SIG-M5 treated with dmso at 0.1 percent for 504 hours (cell line): ENCODE data around the gene SNX9.

Experiments
- DNase-seq: peaks from one replicate; lab custom pipeline; 2025; ENCODE audit not compliant: unreplicated experiment; lab: John Stamatoyannopoulos, UW

The SNX9 gene

DNA sequence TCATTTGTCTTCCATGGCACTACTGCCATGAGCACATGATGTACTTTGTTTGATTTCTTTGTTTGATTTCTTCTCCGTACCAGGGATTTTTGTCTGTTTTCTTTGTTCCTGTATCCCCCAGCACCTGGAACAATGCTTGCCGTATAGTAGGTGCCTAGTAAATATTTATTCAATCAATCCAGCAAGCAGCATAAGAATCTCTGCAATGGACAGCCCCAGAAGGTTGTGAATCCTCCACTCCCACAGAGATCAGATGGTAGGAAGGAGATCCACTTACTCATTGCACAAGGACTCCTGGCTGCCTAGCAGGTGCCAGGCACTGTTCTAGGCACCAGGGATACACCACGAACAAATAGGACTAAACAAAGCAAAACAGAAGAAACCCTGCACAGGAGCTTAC lies 151.9 kb downstream of the SNX9 start:
- no peak for DNase-seq

- no peak for DNase-seq
These were observed 152.4 kb downstream of the SNX9 start for GRCh38 chr6:157975456-157975855.

GRCh38 chr6:157976345-157977175 lies 153.5 kb downstream of the SNX9 start:
- no peak for DNase-seq

- DNase-seq, result no peak
These were observed 154.2 kb downstream of the SNX9 start for GRCh38 chr6:157977176-157977804.

DNA sequence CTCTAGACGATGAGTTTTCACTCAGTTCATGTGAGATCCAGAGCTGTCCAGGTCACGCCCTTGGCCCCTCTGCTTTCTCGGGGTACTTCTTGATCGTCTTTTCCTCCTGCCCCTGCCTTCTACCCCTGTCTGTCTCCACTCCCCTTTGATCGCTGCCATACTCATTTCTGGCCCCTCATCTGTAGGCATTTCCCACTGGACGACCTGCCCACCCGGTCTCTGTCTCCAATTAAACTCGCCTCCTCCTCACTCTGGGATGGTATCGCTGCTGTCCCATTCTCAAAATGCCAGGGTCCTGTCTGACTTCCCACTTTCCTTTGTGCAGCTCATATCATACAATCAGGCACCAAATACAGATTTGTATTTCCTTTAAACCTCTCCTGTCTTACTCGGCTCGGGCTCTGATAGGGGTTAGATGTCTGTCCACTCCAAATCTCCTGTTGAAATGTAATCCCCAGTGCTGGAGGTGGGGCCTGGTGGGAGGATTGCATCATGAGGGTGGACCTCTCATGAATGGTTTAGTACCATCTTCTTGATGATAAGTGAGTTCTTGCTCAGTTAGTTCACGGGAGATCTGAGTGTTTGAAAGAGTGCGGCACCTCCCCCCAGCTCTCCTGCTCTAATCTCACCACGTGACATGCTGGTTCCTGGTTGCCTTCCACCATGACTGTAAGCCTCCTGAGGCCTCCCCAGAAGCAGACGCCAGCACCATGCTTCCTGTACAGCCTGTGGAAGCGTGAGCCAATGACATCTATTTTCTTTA lies 155.2 kb downstream of the SNX9 start:
- no peak for DNase-seq

- DNase-seq, result peak; percentile 31
These were observed 157.5 kb downstream of the SNX9 start for GRCh38 chr6:157980288-157981131.

- DNase-seq, result no peak
These were observed 158.0 kb downstream of the SNX9 start for GRCh38 chr6:157981132-157981394.

GRCh38 chr6:157981395-157982101 lies 158.5 kb downstream of the SNX9 start, which contains the start of gene SYNJ2:
SYNJ2 (plus strand) TSS chr6:157981863; CDS start chr6:157981962, 99 bp downstream.
- peak; percentile 51 for DNase-seq

DNA sequence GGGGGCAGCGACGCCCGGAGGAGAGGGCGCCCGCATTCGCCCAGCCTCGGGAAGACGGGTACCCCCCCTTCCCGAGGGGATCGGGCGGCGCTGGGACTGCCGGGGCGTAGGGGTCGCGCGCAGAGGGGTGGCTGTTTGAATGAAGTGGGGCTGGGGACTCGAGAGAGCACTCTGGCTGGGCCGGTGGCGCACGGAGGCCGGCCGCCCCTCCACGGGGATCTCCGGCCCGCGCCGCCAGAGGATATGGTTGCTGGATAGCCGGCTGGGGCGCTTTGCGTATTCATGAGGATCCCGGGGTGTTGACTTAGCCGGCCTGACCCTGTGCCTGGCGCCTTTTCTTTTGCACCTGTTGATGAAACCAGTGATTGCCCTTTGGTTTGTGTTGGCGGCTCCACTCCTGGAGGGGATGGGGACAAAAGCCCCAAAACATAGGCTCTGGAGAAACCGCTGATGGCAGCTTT lies 159.1 kb downstream of the SNX9 start:
- DNase-seq, result no peak

DNA sequence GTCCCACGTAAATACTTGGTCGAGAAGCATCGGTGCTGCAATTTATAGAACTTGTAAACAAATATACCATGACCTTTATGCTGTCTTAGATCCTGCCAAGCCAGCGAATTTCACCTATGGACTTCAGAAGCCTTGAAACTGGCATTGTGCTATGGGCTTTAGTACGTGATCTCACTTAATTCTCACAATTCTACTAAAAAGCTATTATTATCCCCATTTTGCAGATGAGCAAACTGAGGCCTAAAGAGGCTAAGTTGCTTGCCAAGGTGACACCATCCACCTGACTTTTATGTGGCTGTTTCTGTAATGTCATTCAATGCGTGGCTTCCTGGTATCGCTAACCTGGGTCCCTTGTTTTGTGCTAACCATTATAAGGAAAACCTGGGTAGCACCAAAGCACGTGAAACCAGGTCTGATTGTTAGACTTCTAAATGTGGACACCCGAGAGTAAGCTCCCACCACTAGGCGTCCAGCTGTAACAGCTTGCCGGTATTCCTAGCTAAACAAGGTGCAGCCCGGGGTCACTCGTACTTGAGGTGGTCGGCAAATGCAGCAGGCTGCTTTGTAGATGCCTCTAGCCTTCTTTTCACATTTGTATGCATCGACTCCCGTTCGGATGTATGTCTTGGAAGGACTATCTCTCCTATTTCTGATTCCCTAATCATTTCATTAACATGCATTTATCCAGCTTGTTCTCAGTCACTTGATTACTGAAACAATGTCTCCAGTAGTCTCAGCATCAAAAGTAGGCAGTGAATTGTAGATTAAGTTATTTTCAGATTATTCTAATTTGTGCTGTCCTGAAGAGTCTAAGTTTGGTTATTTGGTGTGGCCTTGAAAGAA lies 159.7 kb downstream of the SNX9 start:
- DNase-seq, result no peak

GRCh38 chr6:157983406-157984119 lies 160.5 kb downstream of the SNX9 start:
- no peak for DNase-seq

- DNase-seq, result no peak
These were observed 161.1 kb downstream of the SNX9 start for GRCh38 chr6:157984128-157984527.

GRCh38 chr6:157984686-157985225 lies 161.7 kb downstream of the SNX9 start:
- DNase-seq, result no peak

GRCh38 chr6:157985378-157986155 lies 162.5 kb downstream of the SNX9 start:
- DNase-seq, result no peak

DNA sequence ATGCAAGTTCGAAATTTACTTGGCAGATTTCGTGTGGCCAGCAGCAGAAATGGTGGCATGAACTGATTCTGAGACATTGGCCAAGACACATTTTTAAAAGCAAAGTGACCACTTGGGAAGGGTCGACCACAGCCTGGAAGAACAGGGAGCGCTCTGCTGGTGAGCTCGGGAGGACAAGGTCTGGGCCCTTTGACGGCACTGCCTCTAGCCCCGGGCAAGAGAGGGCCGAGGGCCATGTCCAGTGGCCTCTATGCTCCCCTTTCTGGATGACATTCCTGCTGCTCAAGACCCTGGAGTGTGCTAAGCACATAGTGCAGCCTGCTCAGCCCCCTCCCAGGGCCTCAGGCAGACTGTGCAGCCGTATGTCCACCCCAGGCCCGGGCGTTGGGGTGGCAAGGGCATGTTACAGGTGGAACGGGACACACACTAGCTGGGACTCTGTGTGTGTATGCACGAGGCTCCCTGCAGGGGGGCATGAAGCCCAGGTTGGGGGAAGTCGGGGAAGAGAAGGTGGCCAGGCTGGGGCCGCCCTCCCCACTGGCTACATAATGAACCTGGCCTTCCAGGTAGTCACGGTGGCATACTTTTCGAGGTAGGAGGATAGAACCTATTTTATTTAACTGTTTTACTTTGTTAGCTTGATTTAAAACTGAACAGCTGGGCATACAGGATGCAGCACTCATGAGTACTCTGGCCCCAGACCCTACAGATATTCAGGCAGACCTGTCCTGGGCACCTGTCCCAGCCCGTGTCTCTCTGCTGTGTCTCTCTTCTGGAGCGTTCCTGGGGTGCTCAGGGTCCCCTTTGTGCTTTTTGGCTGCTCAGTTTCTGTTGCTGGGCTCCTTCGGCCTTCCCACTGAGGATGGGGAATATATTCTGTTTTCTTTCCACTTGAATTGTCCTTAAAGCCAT lies 165.0 kb downstream of the SNX9 start:
- DNase-seq, result no peak

GRCh38 chr6:157988700-157989063 lies 165.6 kb downstream of the SNX9 start:
- DNase-seq, result no peak
